HG02588 (cell line): ENCODE results near the gene ATP6V1G2.
"Not testable (repeated sequence)": the region's sequence is repeated elsewhere in the genome, so short reads cannot be mapped to it uniquely, and the experiment has no call there.

Source experiments
- ATAC-seq: cut with Tn5 transposase; IDR thresholded peaks from one replicate; pipeline ENCODE4 v1.9.1; 2021; ENCODE audit warnings: mild to moderate bottlenecking, moderate library complexity; ENCODE audit not compliant: unreplicated experiment

The ATP6V1G2 gene

GRCh38 chr6:31546339-31546957 lies at the start of gene ATP6V1G2:
Gene ATP6V1G2 (minus strand): TSS chr6:31546608. CDS start chr6:31546559, 49 bp downstream.
- peak; percentile 44 for ATAC-seq

GRCh38 chr6:31592396-31592771 lies 46.0 kb upstream of the ATP6V1G2 start:
- ATAC-seq: no peak

- not testable (repeated sequence) for ATAC-seq
Measured at GRCh38 chr6:31590691-31591090, 44.3 kb upstream of the ATP6V1G2 start.

DNA sequence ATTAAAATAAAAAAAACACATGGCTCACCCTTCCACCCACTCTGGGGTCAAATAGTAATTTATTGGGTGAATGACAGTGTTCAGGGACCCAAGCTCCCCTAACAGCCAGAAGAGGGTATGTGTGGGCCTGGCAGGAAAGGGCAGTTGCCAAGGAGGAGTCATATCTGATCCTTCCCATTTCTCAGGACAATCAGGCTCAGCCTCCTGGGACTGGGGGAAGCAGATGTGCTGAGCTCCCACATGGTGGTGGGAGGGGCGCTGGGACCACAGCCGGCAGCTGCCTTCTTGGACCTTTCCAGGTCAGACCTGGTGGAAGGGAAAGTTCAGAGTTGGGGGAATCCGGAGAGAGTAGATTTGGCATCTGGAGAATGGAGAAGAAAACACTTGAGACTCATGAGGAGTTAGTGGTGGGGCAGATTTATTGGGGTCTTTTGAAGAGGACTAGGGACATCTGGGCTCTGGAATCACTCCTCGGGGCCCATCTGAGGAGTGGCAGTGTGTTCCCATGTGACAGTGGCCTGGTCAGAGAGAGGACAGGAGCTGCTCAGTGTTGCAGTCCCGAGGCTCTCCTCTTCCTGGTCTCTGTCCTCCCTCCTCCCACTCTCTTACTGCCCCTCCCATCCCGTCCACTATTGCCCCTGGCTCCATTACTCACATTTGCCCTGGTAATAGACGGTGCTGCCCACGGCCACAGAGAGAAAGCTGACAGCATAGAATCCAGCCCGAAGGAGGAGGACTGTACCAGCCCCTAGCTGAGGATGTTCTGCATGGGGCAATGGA lies 42.7 kb upstream of the ATP6V1G2 start:
- ATAC-seq: no peak

- ATAC-seq: no peak
Measured at GRCh38 chr6:31587791-31588777, 41.7 kb upstream of the ATP6V1G2 start.

GRCh38 chr6:31586599-31587281 lies 40.3 kb upstream of the ATP6V1G2 start:
- ATAC-seq: no peak

DNA sequence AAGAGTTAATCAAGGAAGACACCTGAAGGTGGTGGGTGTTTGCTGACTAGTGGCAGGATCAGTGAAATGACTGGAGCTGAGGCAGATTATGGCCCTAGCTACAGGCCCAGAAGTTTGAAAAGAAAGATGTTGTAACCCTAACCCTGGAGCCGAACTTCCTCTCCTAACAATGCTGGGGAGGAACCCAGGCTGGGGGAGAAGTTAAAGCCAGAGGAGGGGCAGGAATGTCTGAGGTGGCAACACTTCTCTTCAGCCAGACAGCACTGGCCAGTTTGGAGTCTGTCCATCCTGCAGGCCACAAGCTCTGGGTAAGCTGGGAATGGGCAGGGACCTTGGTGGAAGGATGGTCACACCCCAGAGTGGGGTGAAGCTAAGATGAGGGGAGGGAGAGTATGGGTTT lies 39.6 kb upstream of the ATP6V1G2 start, which contains the start of gene LST1:
LST1 (plus strand) TSS at position 270 of the 400 bp plus-strand sequence. CDS start 1,023 bp downstream, outside the sequence.
- no peak for ATAC-seq

- no peak for ATAC-seq
Measured at GRCh38 chr6:31585491-31585890, 39.1 kb upstream of the ATP6V1G2 start.

DNA sequence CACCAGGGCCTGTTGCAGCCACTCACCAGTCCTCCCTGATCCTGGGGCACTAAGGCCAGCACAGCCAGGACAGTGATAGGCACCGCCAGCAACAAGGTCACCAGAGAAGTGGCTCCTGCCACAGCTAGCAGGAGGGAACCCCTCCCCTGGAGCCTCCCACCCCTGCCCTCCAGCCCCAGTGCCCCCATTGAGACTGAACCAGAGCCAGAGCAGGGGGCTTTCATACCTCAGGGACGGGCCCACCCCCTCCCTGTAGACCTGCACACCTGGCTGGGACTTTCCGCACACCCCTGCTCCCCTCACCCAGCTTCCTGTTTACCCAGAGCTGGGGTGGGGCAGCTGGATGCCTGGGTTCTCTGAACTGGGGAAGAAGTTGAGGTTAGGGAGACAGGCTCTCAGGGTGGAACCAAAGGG lies 35.8 kb upstream of the ATP6V1G2 start, which contains the start of gene LTB:
LTB (minus strand) TSS at position 195 of the 414 bp plus-strand sequence; CDS start at position 188, 7 bp downstream.
- ATAC-seq: no peak

DNA sequence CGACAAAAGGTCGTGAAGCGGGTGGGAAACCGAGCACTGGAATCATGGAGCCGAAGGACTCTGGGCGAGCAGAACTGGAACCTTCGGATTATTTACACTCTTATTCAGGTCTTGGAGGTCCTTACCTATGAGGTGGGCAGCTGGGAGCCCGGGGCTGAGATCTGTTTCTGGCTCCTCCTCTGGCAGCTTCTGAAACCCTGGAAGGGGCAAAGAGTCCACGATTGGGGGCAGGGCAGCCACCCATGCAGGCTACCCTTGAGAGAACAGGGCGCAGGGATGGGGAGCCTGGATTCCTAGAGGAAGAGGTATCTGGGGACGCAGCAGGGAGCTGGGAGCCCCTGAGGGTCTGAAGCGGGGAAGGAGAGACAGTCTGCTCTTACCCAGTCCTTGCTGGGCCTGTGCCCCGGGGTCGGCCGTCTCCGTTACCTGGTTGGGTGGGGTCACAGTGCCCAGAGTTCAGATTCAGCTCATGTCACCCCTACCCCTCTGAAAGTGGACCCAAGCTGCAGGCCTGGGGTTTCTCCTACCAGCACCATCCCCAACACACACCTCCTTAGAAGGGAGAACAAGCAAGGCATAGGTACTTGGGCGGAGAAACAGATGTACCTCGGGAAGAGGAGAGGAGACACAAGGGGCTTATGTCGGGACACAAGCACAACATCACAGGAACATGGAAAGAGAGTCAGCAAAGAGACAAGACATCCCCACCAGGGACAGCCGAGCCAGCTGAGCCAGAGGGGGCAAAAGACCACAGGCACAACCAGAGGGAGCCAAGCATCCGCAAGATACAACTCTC lies 35.2 kb upstream of the ATP6V1G2 start:
- ATAC-seq: no peak

GRCh38 chr6:31580807-31581433 lies 34.5 kb upstream of the ATP6V1G2 start:
- ATAC-seq: peak; percentile 46

- no peak for ATAC-seq
Measured at GRCh38 chr6:31580438-31580740, 34.0 kb upstream of the ATP6V1G2 start.

DNA sequence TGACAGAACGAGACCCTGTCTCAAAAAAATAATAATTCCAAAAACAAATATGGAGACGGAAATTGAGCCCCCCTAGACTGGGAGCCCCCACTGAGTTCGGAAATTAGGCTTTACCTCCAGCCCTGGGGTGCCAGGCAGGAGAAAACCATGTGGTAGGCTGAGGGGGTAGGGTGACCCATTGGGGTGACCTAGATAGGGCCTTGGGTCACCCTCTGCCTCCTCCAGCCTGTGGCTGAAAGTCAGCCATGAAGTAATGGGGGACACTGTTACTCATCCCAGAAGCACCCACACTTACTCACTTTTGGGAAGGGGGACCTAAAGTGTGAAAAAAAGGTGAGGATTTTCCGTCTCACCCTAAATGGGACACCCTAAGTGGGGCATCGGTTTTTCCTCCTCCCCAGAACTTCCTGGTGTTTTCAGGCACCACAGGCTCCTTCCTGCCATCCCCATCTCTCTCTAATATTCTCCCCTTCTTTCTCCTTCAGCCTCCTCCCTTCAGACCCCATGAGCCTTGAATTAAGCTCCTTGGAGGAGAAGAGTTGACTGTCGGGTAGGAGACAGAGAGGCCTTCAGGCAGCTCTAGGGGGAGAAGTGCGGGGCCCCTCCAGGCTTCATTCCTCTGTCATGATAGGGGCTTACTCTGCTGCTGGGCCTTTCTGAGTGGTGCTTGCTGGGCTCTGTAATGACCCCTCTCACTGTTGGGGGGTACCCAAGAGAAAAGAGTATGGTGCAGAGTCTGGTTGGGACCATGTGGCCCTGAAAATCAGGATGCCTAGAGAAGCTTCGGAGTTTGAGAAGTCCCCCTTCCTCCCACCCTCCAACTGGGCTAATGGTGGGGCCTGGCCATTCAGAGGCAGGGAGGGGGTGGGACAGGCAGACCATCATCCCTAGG lies 33.4 kb upstream of the ATP6V1G2 start:
- ATAC-seq: no peak

- no peak for ATAC-seq
Measured at GRCh38 chr6:31579119-31579505, 32.7 kb upstream of the ATP6V1G2 start.

DNA sequence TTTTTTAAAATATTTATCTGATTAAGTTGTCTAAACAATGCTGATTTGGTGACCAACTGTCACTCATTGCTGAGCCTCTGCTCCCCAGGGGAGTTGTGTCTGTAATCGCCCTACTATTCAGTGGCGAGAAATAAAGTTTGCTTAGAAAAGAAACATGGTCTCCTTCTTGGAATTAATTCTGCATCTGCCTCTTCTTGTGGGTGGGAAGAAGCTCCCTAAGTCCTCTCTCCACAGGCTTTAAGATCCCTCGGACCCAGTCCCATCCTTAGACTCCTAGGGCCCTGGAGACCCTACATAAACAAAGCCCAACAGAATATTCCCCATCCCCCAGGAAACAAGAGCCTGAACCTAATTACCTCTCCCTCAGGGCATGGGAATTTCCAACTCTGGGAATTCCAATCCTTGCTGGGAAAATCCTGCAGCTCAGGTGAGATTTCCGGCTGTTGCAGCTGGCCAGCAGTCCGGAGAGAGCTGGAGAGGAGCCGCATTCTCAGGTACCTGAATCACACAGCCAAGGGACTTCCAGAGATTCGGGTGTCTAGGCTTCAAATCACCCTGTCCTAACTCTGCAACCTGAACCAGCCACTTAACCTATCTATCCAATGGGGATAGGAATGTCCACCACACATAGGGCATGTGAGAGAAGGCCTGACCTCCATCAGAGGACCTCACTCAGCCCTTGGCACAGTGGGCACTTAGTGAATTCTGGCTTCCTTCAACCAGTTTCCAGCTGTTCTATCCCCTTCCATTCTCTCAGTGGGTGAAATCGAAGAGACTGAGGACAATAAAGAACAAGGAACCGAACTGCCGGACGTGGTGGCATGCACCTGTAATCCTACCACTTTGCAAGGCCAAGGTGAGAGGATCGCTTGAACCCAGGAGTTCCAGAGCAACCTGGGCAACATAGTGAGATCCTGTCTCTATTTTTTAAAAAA lies 32.0 kb upstream of the ATP6V1G2 start:
- no peak for ATAC-seq

DNA sequence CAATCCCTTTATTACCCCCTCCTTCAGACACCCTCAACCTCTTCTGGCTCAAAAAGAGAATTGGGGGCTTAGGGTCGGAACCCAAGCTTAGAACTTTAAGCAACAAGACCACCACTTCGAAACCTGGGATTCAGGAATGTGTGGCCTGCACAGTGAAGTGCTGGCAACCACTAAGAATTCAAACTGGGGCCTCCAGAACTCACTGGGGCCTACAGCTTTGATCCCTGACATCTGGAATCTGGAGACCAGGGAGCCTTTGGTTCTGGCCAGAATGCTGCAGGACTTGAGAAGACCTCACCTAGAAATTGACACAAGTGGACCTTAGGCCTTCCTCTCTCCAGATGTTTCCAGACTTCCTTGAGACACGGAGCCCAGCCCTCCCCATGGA lies 31.2 kb upstream of the ATP6V1G2 start:
- ATAC-seq: no peak

GRCh38 chr6:31576897-31577578 lies 30.6 kb upstream of the ATP6V1G2 start:
- no peak for ATAC-seq
